ENCODE measurements around the gene KIAA1549. TPM values are rescaled to one million over a fixed set of nuclear protein-coding genes. Genes with fewer than 3 reads are reported as not detected.
"Not testable (repeated sequence)": the region's sequence is repeated elsewhere in the genome, so short reads cannot be mapped to it uniquely, and the experiment has no call there.

KIAA1549 gene
- total RNA-seq, 2 donors from 2014 or later = 1.4 to 1.8 TPM

DNA sequence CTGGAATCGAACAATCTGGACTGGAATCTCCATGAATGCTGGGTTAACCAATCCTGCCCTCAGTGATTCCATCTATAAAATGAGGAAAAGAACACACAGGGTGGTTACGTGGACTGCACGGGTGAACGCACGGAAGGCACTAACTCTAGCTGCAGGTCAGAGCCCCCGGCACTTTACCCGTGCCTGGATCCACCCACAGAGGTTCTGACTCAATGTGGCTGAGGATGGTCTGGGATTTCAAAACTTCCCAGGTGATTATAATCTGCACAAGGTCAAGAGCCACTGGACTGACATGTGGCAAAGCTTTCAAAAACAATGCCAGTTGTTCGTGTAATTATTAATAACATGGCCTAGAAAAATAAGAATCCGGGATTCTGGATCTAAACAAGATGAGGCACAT is 29.2 kb downstream of the KIAA1549 start:
- no peak for DNase-seq (ENCODE audit: low spot score)
- intact Hi-C loops (cut with DNase I) = no loop called here

DNA sequence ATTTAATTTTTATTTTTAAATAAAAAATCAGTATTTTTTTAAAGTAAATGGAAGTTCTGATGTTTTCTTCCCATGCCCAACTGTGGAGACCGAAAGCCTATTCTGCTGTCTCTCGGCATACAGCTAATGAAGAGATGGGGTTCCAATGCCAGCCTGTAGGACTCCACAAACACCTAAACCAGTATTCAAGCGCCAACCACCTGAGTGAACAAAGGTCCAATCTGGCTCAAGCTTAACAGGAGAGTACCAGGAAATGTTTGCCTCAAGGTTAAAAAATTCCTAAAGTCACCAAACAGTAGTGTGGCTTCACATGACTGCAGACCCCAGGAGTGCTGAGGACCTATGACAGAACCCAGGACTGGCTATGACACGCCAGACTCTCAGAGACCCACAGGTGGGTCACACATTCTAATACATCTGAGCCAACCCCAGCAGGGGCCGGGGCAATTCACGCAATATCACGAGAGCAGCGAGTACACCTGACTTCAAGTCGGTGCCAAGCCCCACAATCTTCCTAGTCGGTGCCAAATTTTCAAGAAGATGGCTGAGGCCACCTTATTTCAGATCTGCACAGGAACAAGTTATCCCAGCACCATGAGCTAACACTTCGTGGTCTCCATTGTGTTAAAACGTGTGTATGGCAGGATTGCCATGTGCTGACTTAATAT is 31.6 kb downstream of the KIAA1549 start:
- intact Hi-C loops (cut with DNase I) = no loop called here
- no peak for DNase-seq (ENCODE audit: low spot score)

DNA sequence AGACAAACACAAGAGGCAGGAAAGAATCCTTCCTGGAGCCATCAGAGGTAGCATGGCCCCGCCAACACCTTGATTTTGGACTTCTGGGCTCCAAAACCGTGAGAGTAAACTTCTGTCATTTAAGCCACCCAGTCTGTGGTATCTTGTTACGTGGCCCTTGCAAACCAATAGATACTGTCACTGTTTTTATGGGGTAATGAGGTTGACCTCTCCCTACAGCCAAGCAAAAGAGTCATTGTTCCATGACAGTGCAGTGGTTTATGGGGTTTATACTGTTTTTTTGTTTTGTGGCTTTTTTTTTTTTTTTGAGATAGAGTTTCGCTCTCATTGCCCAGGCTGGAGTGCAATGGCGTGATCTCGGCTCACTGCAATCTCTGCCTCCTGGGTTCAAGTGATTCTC is 32.8 kb downstream of the KIAA1549 start:
- intact Hi-C loops (cut with DNase I) = no loop called here

DNA sequence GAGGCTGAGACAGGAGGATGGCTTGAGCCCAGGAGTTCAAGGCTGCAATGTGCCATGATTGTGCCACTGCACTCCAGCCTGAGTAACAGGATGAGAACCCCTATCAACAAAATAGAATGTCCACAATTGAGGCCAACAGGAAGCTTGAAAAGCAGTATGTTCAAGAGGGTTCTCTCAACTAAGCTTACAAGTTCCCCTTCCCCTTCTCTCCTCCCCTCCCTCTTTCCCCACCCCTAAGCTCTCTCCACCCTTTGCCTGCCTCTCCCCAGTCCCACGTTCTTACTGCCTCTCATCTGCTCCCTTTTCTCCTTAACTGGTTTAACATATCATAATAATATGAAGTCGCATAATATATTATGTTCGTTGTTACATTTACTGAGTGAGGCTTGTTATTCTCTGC is 35.4 kb downstream of the KIAA1549 start:
- intact Hi-C loops (cut with DNase I) = no loop called here
- DNase-seq (ENCODE audit: low spot score) = no peak

More for the DNA sequence above, 32.8 kb downstream of the KIAA1549 start:
- no peak for DNase-seq (ENCODE audit: low spot score)

DNA sequence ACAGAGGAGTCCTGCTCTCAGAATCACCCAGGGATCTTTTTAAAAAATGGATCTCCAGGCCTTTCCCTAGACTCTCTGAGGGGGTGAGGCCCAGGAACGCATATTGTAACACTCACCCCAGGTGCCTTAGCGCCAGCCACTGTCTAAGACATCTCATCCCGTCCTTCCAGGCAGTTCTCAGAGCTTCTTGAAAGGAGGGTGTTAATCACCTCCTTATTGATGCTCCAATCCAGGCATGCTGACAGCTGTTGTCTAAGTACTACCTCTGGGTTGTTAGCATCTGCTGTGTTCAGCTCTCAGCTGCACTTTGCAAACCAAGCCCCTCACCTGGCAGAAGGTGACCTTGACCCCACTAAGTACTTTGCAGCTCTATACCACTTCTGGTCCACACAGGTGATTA is 36.0 kb downstream of the KIAA1549 start:
- DNase-seq (ENCODE audit: low spot score) = no peak
- intact Hi-C loops (cut with DNase I) = no loop called here

DNA sequence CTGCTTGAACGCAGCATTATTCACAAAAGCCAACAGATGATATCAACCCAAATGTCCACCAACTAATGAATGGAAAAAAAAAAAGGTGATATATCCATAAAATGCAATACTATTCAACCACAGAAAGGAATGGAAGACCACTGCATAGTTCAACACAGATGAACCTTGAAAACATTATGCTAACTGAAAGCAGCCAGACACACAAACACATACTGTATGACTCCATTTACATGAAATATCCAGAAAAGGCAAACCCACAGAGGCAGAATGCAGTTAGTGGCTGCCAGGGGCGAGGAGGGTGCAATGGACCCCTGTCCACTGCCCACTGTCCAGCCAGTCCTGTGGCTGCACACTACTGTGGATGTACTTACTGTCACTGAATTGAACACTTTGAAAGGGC is 36.6 kb downstream of the KIAA1549 start:
- intact Hi-C loops (cut with DNase I) = no loop called here
- no peak for DNase-seq (ENCODE audit: low spot score)

DNA sequence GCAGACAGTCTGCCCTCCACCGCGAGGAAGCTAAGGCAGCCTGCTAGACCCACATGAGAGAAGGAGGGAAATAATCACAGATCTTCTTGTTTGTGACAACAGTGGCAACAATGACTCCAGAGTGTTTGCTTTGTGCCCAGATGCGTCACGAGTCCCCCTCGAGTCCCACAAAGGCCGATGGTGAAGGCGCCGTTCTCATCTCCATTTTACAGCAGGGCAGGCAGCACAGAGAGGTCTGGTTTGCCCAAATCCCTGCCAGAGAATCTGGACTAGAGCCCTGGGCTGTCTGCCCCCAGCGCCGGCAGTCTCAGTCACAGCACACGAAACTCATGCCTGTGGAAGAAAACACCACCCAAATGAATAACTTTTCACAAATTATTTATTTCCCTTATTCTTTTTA is 38.1 kb downstream of the KIAA1549 start:
- intact Hi-C loops (cut with DNase I) = no loop called here
- no peak for DNase-seq (ENCODE audit: low spot score)

DNA sequence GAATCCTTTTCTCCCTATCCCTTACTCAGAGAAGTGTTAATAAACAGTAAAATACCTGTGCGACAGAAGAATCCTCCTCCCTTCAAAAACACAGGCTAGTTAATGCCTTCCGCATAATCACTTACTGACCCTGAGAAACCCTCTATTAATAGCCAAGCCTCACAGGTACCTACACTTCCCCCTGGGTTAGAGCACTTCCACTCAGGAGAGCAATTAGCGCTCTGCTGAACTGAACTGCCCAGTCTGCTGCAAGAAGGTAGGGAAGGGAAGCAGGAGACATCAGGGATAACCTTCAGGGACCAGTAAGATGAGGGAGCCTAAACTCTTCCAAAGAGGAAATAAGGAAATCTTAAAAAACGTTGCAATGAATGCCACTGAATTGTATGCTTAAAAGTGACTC is 39.6 kb downstream of the KIAA1549 start:
- DNase-seq (ENCODE audit: low spot score) = no peak
- intact Hi-C loops (cut with DNase I) = no loop called here

DNA sequence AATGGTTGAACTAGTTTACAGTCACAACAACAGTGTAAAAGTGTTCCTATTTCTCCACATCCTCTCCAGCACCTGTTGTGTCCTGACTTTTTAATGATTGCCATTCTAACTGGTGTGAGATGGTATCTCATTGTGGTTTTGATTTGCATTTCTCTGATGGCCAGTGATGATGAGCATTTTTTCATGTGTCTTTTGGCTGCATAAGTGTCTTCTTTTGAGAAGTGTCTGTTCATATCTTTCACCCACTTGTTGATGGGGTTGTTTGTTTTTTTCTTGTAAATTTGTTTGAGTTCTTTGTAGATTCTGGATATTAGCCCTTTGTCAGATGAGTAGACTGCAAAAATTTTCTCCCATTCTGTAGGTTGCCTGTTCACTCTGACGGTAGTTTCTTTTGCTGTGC is 40.6 kb downstream of the KIAA1549 start:
- DNase-seq (ENCODE audit: low spot score); intact Hi-C loops (cut with DNase I): not testable (repeated sequence)

DNA sequence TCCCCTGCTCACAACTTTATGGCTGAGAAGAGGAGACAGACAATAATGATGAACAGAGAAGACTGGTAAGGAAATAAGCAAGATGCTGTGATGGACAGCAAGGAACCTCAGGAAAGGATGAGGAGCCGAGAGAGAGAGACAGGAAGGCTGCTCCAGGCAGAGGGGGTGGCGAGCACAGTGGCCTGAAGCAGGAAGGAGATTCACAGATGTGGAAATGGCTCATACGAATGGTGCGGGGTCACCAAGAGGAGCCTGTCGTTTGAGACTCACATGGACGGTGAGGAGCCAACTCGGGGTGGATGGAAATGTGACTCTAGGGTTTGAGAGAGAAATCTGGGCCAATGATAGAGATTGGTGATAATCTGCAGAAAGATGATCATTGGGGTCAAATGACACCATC is 43.7 kb downstream of the KIAA1549 start:
- no peak for DNase-seq (ENCODE audit: low spot score)
- intact Hi-C loops (cut with DNase I) = no loop called here

DNA sequence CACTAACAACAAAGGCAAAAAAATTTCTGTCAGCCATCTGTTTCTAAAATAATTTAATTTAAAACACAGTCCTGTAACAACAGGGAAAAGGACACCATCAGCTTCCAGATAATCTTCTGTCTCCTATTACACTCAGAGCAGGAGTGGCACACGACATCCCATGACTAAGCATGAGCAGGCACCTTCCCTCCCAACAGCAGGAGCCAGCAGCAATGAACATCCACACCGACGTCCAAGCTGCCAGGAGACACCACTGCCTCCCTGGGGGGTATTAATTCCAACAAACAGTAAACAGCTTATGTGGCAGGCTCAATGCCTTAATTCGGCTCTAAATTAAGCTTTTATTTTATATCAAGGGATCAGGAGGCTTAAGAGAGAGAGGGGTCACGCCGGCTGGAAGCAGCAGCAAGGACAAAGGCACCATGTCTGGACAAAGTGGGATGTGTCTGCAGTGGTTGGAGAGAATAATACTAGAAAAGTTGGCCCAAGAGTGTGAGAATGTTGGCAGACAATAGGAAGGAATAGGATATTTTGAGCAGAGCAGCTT is 45.7 kb downstream of the KIAA1549 start:
- DNase-seq (ENCODE audit: low spot score) = no peak
- intact Hi-C loops (cut with DNase I) = no loop called here

DNA sequence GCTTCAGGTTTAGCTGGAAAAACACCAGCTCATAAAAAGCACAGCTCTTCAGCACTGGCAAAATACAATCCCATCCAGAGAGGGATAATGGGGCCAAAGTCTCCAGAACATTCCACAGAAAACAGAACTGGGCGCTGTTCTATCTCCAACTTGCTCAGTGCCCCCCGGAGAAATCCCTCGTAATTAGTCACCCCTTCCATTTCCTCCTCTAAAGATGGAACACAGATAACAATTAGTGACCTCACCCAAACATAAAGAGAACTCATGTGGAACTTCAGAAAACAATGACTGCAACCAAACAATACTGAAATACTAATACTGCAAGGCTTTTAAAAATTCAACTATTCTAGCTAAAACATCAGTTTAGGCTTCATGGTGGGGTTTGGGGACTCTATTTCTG is 46.3 kb downstream of the KIAA1549 start:
- DNase-seq (ENCODE audit: low spot score) = no peak
- intact Hi-C loops (cut with DNase I) = no loop called here

DNA sequence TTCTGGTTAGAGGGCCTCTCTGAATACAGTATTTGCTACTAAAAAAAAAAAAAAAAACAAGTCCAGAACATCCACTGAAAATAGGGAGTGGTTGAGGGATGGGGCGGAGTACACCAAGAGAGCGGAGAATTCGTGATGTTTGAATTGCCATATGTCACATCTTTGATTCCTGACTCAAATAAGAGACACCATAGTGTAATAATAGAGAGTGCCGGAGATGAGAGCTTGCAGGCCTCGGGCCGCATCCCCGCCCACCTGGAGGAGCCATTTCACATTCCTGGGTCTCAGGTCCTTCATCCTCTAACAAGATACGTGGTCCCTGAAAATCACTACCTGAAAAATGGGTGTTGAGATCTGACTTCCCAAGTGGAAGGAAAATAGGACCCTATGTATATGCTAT is 46.8 kb downstream of the KIAA1549 start:
- DNase-seq (ENCODE audit: low spot score) = no peak
- intact Hi-C loops (cut with DNase I) = no loop called here

DNA sequence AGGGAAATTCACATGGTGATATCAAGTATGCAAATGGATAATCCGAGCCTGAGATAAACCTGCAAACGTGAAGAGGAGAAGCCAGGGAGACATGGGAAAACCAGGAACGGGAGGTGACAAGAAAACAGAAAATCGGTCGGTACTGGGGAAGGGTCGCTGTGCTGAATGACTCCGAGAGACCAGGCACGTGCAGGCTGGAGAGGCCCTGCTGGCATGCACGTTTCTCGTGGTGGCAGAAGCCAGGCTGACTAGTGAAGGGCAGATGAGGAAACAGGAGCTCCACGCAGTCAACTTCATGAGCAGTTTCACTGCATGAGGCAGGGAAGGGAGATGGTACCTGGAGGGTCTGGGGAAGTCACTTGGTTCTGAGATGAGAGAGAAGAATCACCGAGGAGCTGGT is 48.3 kb downstream of the KIAA1549 start:
- intact Hi-C loops (cut with DNase I) = no loop called here
- DNase-seq (ENCODE audit: low spot score) = no peak

DNA sequence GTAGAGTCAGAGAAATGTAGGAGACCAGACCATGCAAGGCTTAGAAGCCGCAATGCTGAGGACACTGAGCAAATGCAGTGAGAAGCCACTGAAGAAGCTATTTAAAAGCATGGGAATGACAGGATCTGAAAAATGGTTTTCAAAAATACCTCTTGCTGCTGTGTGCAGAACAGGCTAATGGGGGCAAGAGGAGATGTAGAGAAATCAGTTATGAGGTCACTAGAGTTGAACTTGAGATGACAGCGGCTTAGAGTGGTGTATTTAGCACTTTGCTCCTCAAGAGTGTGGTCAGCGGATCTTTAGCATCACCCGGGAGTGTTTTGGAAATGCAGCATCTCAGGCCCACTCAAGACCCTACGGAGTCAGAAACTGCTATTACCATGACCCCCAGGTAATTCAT is 48.8 kb downstream of the KIAA1549 start:
- no peak for DNase-seq (ENCODE audit: low spot score)
- intact Hi-C loops (cut with DNase I) = no loop called here

DNA sequence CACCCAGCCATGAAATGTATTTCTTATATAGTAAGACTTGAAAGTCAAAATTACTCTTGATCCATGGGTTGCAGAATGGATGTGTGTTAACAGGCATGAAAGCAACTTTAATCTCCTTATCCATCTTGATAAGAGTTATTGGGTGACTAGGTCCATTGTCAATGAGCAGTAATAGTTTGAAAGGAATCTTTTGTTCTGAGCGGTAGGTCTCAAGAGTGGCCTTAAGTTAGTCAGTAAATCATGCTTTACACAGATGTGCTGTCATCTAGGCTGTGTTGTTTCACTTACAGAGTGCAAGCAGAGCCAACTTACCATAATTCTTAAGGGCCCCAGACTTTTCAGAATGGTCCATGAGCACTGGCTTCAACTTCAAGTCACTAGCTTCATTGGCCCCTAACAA is 51.2 kb downstream of the KIAA1549 start:
- intact Hi-C loops (cut with DNase I) = no loop called here
- DNase-seq (ENCODE audit: low spot score) = no peak

DNA sequence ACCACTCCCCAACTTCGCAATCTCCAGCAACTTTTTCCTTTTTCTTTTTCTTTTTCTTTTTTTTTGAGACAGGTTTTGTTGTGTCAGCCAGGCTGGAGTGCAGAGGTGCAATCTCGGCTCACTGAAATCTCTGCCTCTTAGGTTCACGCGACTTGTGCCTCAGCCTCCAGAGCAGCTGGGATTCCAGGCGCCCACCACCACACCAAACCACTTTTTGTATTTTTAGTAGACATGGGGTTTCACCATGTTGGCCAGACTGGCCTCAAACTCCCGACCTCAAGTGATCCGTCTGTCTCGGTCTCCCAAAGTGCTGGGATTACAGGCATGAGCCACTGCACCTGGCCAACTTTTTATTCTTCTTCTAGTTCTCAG is 55.0 kb downstream of the KIAA1549 start:
- intact Hi-C loops (cut with DNase I) = no loop called here

DNA sequence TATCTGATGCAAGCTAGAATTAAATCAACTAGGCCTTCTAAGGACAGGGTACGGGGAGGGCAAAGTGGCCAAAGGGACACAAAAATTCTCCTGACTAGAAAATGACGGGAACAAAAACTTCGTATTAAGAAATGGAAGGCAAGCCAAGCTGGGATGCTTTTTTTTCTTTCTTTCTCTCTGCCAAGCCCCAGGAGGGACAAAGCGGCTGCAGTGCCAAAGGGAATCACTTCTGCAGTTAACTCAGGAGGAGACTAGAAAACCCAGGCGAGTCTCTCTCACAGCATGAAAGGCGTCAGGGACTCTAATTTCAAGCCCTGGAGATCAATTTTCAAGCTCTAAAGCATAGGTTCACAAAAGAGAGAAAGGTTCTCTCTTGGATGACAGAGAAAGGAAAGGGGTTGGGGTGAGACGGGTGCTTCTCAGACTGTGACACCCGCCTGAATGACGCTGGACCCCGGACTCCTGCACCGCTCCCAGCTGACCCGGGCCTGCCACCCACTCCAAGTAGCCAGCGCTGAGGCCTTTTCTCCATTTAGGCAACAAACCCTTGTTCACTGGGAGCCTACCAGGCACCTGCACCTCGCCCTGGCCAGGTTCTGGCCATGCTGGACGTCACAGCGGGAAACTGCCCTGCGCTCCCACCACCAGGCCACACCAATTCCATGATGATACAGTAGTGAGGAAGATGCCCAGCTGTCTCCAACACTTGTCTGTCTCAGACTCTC is 56.5 kb downstream of the KIAA1549 start:
- intact Hi-C loops (cut with DNase I) = no loop called here

More for the DNA sequence above, 55.0 kb downstream of the KIAA1549 start:
- no peak for DNase-seq (ENCODE audit: low spot score)

DNA sequence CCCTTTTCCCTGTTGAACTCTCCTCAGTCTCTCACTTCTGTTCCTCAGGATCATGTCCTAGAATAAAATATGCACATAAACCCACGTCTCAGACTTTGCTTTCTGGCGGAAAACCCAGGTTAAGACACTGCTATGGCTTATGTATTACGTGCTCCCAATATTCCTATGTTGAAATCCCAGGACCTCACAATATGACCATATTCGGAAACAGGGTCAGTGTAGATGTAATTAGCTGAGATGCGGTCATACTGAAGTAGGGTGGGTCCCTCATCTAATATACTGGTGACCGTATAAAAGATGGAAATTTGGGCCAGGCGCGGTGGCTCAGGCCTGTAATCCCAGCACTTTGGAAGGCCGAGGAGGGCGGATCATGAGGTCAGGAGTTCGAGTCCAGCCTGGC is 59.9 kb downstream of the KIAA1549 start:
- intact Hi-C loops (cut with DNase I) = no loop called here
- DNase-seq (ENCODE audit: low spot score) = no peak

More for the DNA sequence above, 56.5 kb downstream of the KIAA1549 start:
- DNase-seq (ENCODE audit: low spot score) = no peak

DNA sequence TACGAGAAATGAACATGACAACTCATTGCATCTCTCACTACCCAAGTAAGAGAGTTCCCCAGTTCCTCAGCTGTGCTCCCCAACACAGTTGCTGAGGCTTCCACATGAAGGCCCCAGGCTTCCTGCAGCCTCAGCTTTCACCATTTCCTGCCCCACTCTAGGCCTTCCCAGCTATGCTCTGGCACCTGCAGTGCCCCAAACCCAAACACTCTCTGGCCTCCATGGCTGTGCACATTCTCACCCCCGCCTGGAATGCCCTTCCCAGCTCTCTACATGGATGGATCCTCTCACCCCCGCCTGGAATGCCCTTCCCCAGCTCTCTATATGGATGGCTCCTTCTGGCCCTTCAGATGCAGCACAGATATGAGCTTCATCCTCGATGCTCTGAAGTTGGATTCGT is 61.3 kb downstream of the KIAA1549 start:
- no peak for DNase-seq (ENCODE audit: low spot score)
- intact Hi-C loops (cut with DNase I) = no loop called here

DNA sequence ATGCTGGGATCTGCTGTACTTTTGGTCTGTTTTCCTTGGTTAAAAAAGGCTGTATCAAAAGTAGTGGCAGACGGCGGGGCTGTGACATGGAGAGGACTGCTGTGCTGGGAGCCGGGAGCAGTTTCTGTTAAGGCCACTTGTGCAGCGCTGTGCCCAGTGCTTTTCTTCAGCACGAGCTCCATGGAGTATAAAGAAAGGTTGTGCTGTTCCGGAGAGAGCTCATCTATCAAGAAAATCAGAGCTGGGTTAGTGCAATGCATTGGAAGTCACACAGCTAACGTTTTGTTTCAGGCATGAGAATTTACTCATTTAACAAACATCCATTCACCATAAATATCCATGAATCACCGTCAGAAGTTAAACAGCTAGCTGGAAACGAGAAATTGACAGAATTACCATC is 62.0 kb downstream of the KIAA1549 start:
- no peak for DNase-seq (ENCODE audit: low spot score)
- intact Hi-C loops (cut with DNase I) = no loop called here

All from posterior vena cava (tissue), 2 donors.